ENCODE results near the gene TMEM139. TPM values are rescaled to one million over a fixed set of nuclear protein-coding genes. Genes with fewer than 3 reads are reported as not detected.

The TMEM139 gene
- total RNA-seq, 1 donor from 2014 or later, result 0.47 TPM

- ATAC-seq (ENCODE audit: low read depth) (no peak), DNase-seq (no peak)
- intact Hi-C loops (cut with micrococcal nuclease), result loop anchor here (2.0 kb wide), 1 partner anchor 13 kb away; no protein-coding TSS in a partner anchor
- H3K36me3 Mint-ChIP-seq (ENCODE audit: low read depth), result peaks cover 91% of the 10 kb centered on the region
- no peak overlapping the region for H3K4me3 Mint-ChIP-seq
- POLR2A ChIA-PET, result no interaction called here
- no peaks in the 10 kb centered on the region for H3K27me3 Mint-ChIP-seq
- no peak for TF ChIP-seq CTCF (IDR thresholded peaks at IDR 0.05)
- H3K27ac Mint-ChIP-seq, result no peak overlapping the region
- H3K9me3 Mint-ChIP-seq, result no peaks in the 10 kb centered on the region
- peaks cover 41% of the 10 kb centered on the region for H3K4me1 Mint-ChIP-seq
- CTCF ChIA-PET, result interaction anchor here (0.9 to 2.9 kb wide), 3 partner anchors 11 to 84 kb away, joined by 3 to 17 read pairs (median 4); no protein-coding TSS in a partner anchor
These were observed 11.1 kb downstream of the TMEM139 start for GRCh38 chr7:143295870-143296269.

DNA sequence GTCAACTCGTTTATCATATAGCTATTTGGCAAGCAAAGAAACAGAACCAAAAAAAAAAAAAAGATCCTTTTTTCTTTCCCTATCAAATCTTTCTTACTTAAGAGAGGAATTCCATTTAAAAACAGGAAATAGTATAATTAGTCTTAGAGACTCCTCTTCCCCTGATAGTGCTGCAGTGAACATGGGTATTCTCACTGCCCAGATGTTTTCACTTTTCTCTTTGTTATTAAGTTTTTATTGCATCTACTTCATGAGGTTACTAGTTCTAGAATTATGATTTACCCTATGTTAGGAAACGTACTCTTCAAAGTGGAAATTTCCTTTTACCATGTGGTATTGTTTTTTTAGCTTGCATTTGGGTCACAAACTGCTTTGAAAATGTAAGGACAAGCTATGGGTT, 11.9 kb downstream of the TMEM139 start:
- H3K27me3 Mint-ChIP-seq, result no peaks in the 10 kb centered on the region
- intact Hi-C loops (cut with micrococcal nuclease), result loop anchor here (2.0 kb wide), 1 partner anchor 14 kb away; no protein-coding TSS in a partner anchor
- H3K4me1 Mint-ChIP-seq, result peaks cover 41% of the 10 kb centered on the region
- POLR2A ChIA-PET, result interaction anchor here (0.6 kb wide), 1 partner anchor 10 kb away, joined by 7 read pairs; no protein-coding TSS in a partner anchor
- CTCF ChIA-PET, result interaction anchor here (0.9 to 2.9 kb wide), 3 partner anchors 10 to 84 kb away, joined by 3 to 17 read pairs (median 4); no protein-coding TSS in a partner anchor
- H3K27ac Mint-ChIP-seq, result no peak overlapping the region
- no peak for TF ChIP-seq CTCF (IDR thresholded peaks at IDR 0.05)
- H3K9me3 Mint-ChIP-seq, result no peaks in the 10 kb centered on the region
- H3K4me3 Mint-ChIP-seq, result no peak overlapping the region
- DNase-seq, result no peak
- no peak for ATAC-seq (ENCODE audit: low read depth)
- peaks cover 93% of the 10 kb centered on the region for H3K36me3 Mint-ChIP-seq (ENCODE audit: low read depth)

DNA sequence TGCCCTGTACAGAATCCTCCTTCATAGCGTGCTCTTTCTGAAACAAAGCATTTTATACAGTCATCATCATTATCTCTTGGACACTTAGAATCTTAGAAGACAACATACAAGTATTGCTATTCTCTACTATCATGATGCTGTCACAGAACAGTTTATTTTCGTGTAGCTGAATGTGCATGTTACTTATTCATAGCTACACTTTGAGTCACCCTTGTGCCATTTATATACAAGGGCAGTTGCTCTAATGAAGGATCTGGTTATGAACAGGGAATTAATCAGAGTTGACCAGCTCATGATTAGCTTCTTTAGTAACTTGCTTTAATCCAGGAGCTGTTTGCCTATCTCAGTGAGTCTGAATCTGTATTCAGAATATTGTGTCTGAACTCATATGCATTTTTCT, 14.6 kb downstream of the TMEM139 start:
- Mint-ChIP-seq H3K27me3 (no peaks in the 10 kb centered on the region), H3K27ac (no peak overlapping the region), H3K4me3 (no peak overlapping the region), H3K9me3 (no peaks in the 10 kb centered on the region), H3K36me3 (ENCODE audit: low read depth) (peaks cover 92% of the 10 kb centered on the region), H3K4me1 (peaks cover 33% of the 10 kb centered on the region)
- ATAC-seq (ENCODE audit: low read depth), result no peak
- no peak for DNase-seq
- POLR2A ChIA-PET, result interaction anchor here (1.1 to 1.4 kb wide), 2 partner anchors 11 to 82 kb away, joined by 4 to 7 read pairs; partner anchors contain the start of genes CASP2 and ZYX
- intact Hi-C loops (cut with micrococcal nuclease), result no loop called here
- CTCF ChIA-PET, result interaction anchor here (0.9 to 3.4 kb wide), 11 partner anchors 16 to 117 kb away, joined by 3 to 51 read pairs (median 4); no protein-coding TSS in a partner anchor
- no peak for TF ChIP-seq CTCF (IDR thresholded peaks at IDR 0.05)

DNA sequence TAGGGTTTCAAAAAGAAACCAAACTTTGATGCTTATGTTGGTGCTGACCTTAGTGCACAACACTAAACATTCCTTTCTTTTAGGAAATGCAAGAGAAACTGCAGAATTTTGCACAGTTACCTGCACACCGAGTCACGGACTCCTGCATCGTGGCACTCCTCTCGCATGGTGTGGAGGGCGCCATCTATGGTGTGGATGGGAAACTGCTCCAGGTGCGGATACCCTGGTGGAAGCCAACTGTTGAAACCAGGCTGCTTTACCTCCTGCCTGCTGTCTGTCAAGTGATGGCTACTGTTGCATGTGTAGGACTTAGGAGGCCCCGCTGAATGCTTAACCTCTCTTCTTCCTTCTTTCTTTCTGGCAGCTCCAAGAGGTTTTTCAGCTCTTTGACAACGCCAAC, 15.1 kb downstream of the TMEM139 start:
- ChIA-PET CTCF (interaction anchor here (0.9 to 3.4 kb wide), 11 partner anchors 16 to 116 kb away, joined by 3 to 51 read pairs (median 4); no protein-coding TSS in a partner anchor), POLR2A (interaction anchor here (1.1 to 1.4 kb wide), 2 partner anchors 12 to 81 kb away, joined by 4 to 7 read pairs; partner anchors contain the start of genes CASP2 and ZYX)
- TF ChIP-seq CTCF (IDR thresholded peaks at IDR 0.05), result no peak
- Mint-ChIP-seq H3K9me3 (no peaks in the 10 kb centered on the region), H3K27me3 (no peaks in the 10 kb centered on the region), H3K4me3 (no peak overlapping the region), H3K4me1 (peaks cover 32% of the 10 kb centered on the region), H3K36me3 (ENCODE audit: low read depth) (peaks cover 92% of the 10 kb centered on the region), H3K27ac (no peak overlapping the region)
- DNase-seq, result no peak
- ATAC-seq (ENCODE audit: low read depth), result peak; percentile 66
- intact Hi-C loops (cut with micrococcal nuclease), result loop anchor here (1.0 kb wide), 1 partner anchor 60 kb away; no protein-coding TSS in a partner anchor

Data from activated B cell treated with CpG ODN at 0.5 μM for 24 hours (primary cell).